Mucosa of rectum (tissue), 2 donors: ENCODE data around the gene LIPA.

Experiments used
- H3K27ac ChIP-seq, 2 donors: one replicate each; pipeline ENCODE4 v1.7.0; 2013; ENCODE audit warnings: inconsistent platforms in 2 of 2, low read depth in 2 of 2, low read length in 2 of 2
- H3K27me3 ChIP-seq, 2 donors: one replicate each; pipeline ENCODE4 v1.7.0; 2013; ENCODE audit warnings: low read length in 2 of 2; ENCODE audit not compliant: control insufficient read depth in 2 of 2, insufficient read depth in 2 of 2
- H3K36me3 ChIP-seq, 2 donors: one replicate each; pipeline ENCODE4 v1.7.0; 2013; ENCODE audit warnings: low read length in 2 of 2; ENCODE audit not compliant: control insufficient read depth in 2 of 2, insufficient read depth in 2 of 2
- H3K4me1 ChIP-seq, 2 donors: one replicate each; pipeline ENCODE4 v1.7.0; 2013; ENCODE audit warnings: low read length in 2 of 2, mild to moderate bottlenecking in 1 of 2; ENCODE audit not compliant: control insufficient read depth in 2 of 2, insufficient read depth in 2 of 2
- H3K4me3 ChIP-seq, 2 donors: one replicate each; pipeline ENCODE4 v1.7.0; 2013; ENCODE audit warnings: low read length in 2 of 2
- H3K9ac ChIP-seq, 2 donors: one replicate each; pipeline ENCODE4 v1.7.0; 2013; ENCODE audit warnings: low read length in 2 of 2, low read depth in 1 of 2, mild to moderate bottlenecking in 1 of 2
- H3K9me3 ChIP-seq, 2 donors: one replicate each; pipeline ENCODE4 v1.7.0; 2013; ENCODE audit warnings: low read length in 2 of 2; ENCODE audit not compliant: control insufficient read depth in 2 of 2
- donor health status: healthy.
- donor health status: Normal muscosa, but diverticular disease.

Gene LIPA

DNA sequence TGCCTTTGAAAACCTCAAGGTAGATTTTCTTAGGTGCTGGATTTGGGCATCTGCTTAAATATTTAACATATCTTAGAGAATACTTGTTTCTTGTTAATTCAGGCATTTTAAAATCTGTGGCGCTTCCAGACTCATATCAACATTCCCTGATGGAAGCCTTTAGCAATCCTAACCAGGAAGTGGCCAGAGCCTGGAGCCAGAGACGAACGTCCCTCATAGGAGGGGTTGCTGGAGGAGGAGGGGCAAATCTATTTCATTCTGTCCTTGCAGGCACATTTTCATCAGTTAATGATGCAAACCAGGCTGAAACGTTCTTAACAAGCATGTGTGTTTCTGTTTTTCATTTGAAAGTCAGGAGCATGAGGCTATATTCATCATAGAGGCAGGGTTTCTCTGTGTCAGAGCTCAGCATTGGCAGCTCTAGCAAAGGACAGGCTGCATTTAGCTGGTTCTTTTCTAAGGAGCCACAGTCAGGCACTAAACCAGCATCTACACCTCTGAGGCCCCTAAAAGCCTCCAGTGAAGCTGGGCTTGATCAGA, 32.4 kb upstream of the LIPA start:
- H3K9me3 ChIP-seq, result no peaks in the 10 kb centered on the region
- peak overlapping the region; percentile 7 to 60 for H3K27ac ChIP-seq
- no peak overlapping the region for H3K9ac ChIP-seq

DNA sequence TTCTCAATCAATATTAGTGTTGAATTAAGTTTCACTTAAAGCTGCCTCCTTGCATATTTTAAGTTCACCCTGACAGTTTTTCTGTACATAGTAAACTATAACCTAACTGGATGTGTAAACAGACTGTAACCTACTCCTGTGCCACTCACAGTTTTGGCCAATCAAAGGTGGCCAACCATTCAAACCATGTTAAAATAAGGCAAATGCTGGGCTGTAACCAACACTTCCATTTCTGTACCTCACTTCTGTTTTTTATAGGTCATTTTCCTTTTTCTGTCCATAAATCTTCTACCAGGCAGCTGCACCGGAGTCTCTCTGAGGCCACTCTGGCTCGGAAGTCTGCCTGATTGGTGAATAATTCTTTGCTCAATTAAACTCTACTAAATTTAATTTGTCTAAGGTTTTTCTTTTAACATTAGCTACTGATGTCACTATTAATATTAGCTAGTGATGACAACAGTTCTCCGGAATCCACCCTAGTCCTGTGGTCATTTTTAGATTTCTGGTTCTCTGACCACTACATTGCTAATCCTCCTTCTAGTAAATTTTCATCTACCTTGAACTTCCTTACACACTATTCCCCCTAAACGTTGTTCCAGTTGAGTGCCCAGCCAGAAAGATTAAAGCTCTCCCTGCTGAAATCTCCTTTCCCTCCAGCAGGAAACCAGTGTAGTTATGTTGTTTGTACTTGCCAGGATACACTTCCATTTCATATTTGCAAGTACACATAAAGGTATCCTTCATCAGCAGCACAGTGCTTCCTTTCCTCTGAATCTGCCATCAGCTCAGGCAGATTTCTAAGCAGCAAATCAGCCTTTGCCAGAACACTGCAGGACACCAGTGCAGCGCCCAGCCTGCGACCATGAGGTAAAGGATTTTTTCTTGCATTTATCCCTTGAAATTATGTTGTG, 31.7 kb upstream of the LIPA start:
- Histone ChIP-seq H3K4me1 (peaks cover 0 to 5% of the 10 kb centered on the region in 2 donors), H3K27ac (peak overlapping the region; percentile 7 to 60), H3K36me3 (no peaks in the 10 kb centered on the region), H3K9me3 (no peaks in the 10 kb centered on the region), H3K9ac (no peak overlapping the region), H3K4me3 (no peak overlapping the region), H3K27me3 (no peaks in the 10 kb centered on the region)

More for the DNA sequence above, 32.4 kb upstream of the LIPA start:
- peaks cover 0 to 4% of the 10 kb centered on the region in 2 donors for H3K4me1 ChIP-seq
- H3K36me3 ChIP-seq, result no peaks in the 10 kb centered on the region
- no peaks in the 10 kb centered on the region for H3K27me3 ChIP-seq
- peak overlapping the region in 1 of 2 donors; percentile 2 for H3K4me3 ChIP-seq

DNA sequence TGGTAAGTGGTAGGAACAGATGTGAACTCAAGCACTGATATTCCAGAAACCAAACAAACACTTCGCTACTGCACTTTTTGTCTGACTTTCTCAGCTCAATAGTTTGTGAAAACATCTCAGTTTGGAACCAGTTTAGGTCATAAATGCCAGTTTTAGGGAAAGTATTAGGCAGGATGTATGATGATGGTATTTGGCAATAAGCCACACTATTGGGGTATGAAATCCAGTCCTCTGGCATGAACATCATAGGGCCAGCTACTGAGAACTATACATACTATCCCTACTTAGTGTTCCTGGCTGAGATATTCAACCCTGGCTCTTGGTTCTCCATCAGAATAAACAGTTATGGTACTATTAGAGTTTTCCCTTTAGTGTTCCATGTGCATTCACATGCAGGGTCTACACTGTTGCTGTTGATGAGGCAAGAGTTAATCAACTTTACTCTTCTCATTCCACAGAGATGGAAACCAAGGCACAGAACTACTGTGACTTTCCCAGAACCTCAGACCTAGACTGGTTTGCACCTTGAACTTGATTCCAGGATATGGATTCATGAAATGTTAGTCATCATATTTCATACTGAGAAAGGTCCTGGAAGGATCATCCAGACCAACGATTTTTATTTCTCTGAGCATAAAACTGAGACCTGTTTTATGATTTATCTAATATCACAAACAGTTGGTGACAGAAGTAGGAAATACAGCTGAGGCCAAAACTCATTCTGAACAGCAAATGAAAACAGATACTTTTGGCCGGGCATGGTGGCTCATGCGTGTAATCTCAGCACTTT, 30.2 kb upstream of the LIPA start:
- no peak overlapping the region for H3K9ac ChIP-seq
- no peak overlapping the region for H3K27ac ChIP-seq
- H3K4me3 ChIP-seq, result no peak overlapping the region
- no peaks in the 10 kb centered on the region for H3K36me3 ChIP-seq
- peaks cover 0 to 12% of the 10 kb centered on the region in 2 donors for H3K4me1 ChIP-seq
- no peaks in the 10 kb centered on the region for H3K9me3 ChIP-seq
- H3K27me3 ChIP-seq, result no peaks in the 10 kb centered on the region

DNA sequence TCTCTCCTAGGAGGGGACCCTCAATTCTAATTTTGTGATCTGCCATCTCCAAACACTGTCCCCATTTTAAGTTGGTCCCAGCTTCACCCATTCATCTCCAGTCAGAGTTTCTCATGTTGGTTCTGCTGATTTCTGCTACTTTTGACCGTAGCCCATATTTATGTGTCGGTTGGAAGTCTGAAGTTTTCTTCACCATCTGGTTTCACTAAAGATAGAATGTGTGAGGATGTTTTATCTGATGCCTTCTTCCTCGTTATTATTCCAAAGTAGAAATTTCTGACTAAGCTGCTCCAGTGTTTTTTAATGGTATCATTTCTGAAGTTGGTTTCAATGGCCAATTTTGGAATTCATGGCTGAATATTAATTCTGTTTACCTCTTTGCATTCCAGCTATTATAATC, 28.9 kb upstream of the LIPA start:
- Histone ChIP-seq H3K4me1 (peaks cover 0 to 12% of the 10 kb centered on the region in 2 donors), H3K9me3 (no peaks in the 10 kb centered on the region), H3K4me3 (no peak overlapping the region), H3K9ac (no peak overlapping the region), H3K36me3 (no peaks in the 10 kb centered on the region), H3K27me3 (no peaks in the 10 kb centered on the region), H3K27ac (no peak overlapping the region)

DNA sequence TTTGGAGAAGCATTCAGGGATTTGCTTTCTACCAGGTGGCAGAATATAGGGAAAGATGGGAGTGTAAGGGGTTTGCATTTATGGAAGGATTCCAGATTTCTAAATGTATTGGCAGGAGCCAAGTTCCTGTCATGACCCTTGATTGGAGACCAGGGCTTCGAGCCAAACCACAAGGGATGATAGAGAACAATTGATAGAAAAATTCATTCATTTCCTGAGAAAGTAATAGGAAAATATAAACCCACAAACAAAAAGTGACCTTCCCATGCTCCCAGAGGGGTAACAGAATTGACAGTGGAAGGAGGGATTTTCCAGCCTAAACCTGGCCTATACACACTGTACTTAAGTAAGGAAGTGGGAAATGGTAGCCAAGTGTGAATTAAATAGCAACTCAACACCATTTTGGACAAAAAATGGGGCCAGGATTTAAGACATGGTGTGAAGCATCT, 27.9 kb upstream of the LIPA start:
- Histone ChIP-seq H3K27ac (no peak overlapping the region), H3K36me3 (no peaks in the 10 kb centered on the region), H3K9ac (no peak overlapping the region), H3K9me3 (no peaks in the 10 kb centered on the region), H3K27me3 (no peaks in the 10 kb centered on the region), H3K4me3 (no peak overlapping the region), H3K4me1 (peaks cover 0 to 12% of the 10 kb centered on the region in 2 donors)

DNA sequence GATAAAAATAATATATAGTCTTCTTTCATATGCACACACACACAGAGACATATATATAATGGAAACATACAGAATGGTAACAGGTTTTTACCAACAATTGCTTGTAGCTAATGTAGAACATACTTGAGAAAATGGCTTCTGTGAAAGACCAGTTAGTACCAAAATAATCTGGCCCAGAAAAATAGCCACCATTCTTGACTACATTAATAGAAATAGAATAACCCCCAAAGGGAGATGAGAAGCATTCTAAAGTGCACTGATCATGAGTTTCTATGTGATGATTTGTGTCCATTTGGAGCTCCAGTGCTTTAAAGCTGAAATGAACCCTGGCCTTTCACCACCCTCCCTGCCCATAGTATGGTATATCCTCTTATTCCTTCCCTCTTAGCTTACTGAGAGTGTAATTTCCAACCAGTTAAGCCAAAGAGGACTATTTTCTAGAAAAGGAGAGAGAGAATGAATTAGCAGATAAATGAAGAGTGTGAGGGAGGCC, 27.4 kb upstream of the LIPA start:
- no peaks in the 10 kb centered on the region for H3K9me3 ChIP-seq
- no peak overlapping the region for H3K4me3 ChIP-seq
- H3K27ac ChIP-seq, result no peak overlapping the region
- no peaks in the 10 kb centered on the region for H3K36me3 ChIP-seq
- no peak overlapping the region for H3K9ac ChIP-seq
- H3K27me3 ChIP-seq, result no peaks in the 10 kb centered on the region
- peaks cover 0 to 12% of the 10 kb centered on the region in 2 donors for H3K4me1 ChIP-seq

DNA sequence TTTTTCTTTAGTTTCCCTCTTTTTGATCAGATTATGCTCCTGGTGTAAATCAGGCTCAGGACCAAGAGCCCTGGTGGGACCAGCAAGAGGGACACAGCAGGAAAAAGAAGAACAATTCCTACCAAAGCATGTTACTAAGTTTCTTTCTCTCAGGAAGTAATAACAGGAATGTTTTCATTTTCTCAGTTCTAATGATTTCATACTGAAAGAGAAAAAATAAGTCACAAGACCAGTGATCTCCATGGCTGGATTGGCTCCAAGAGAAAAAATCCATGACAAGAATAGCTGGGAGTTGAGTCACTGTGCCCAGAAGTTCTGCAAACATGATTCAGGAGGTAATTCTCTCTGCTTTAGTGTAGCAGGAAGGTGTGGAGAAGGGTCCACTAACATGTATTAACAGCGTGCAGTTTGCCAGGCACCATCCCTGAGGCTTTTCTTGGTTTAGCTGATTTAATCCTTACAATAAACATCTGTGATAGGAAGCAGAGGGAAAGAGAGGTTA, 26.5 kb upstream of the LIPA start:
- Histone ChIP-seq H3K27me3 (no peaks in the 10 kb centered on the region), H3K36me3 (no peaks in the 10 kb centered on the region), H3K4me1 (peaks cover 0 to 11% of the 10 kb centered on the region in 2 donors), H3K9me3 (no peaks in the 10 kb centered on the region), H3K4me3 (no peak overlapping the region), H3K27ac (peak overlapping the region; percentile 13 to 45), H3K9ac (no peak overlapping the region)

DNA sequence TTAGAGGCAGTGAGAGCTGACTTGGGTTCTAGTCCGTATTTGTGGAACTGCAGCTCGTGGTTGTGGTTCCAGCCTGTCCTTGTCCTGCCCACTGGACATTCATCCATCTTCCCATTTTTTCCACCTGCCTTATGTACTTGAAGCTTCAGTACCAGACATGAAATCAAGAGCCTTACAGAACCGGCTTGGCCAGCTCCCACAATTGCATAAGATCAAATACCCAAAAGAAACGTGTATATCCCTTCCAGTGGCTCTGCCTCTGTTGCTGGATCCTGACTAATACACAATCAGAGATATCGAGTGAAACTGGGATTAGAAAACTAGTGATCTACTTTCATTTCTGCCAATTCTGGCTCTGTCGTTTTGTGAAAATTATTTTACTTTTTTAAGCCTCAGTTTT, 23.8 kb upstream of the LIPA start:
- no peak overlapping the region for H3K9ac ChIP-seq
- H3K4me1 ChIP-seq, result peaks cover 0 to 11% of the 10 kb centered on the region in 2 donors
- H3K4me3 ChIP-seq, result no peak overlapping the region
- no peaks in the 10 kb centered on the region for H3K27me3 ChIP-seq
- no peaks in the 10 kb centered on the region for H3K36me3 ChIP-seq
- H3K9me3 ChIP-seq, result no peaks in the 10 kb centered on the region
- no peak overlapping the region for H3K27ac ChIP-seq

DNA sequence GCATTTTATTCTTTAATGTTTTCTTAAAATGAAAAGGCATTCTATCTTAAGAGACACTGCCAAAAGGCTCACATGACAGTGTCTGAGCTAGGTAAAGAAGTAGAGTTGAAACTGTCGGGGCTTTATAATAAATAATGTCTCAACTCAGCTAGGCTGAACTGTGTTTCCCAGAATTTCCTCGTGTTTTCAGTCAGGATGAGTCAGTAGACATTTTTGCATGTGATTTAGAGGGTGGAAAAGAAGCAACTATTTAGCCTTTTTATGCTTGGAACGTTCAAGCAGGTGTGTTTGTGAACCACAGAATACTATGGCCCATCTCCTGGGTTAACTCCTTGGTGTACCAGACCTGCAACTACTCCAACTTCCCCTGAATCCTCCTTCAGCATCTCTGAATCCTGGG, 23.4 kb upstream of the LIPA start:
- Histone ChIP-seq H3K9ac (no peak overlapping the region), H3K4me1 (peaks cover 0 to 11% of the 10 kb centered on the region in 2 donors), H3K9me3 (no peaks in the 10 kb centered on the region), H3K4me3 (no peak overlapping the region), H3K36me3 (no peaks in the 10 kb centered on the region), H3K27ac (no peak overlapping the region), H3K27me3 (no peaks in the 10 kb centered on the region)
